ENCODE measurements around the gene MGAT4A. TPM values are rescaled to one million over a fixed set of nuclear protein-coding genes. Genes with fewer than 3 reads are reported as not detected.

The MGAT4A gene
- total and polyA plus RNA-seq, 9 of the 15 experiments (the other 6 are each of a cell fraction or from before 2014, with no cell fraction given), result 0.03 to 0.53 (median 0.18) TPM; not detected in 2

- TF ChIP-seq ETS1 (conservative IDR thresholded peaks at IDR 0.05; ENCODE audit: control insufficient read depth, low read depth, low read length) (no peak), CREB5 (CRISPR knock-in tag; IDR thresholded peaks at IDR 0.05) (no peak), ZNF318 (IDR thresholded peaks at IDR 0.05; ENCODE audit: borderline replicate concordance in 1 of 2, low read depth in 1 of 2) (no peak), RAD51 (IDR thresholded peaks at IDR 0.05; ENCODE audit: borderline replicate concordance, low read depth) (no peak), NR0B1 (IDR thresholded peaks at IDR 0.05; ENCODE audit: partially characterized antibody) (no peak), POLR2A (conservative IDR thresholded peaks at IDR 0.05) (no peak), RHOXF2B (CRISPR knock-in tag; conservative IDR thresholded peaks at IDR 0.05) (no peak), PHF8 (IDR thresholded peaks at IDR 0.05; ENCODE audit: borderline replicate concordance, low read length) (no peak), ZNF717 (CRISPR knock-in tag; IDR thresholded peaks at IDR 0.05) (no peak)
These were observed 56.5 kb downstream of the MGAT4A start (continued) for GRCh38 chr2:98674233-98674964.

Measured in K562 (cell line).